ENCODE results near the gene ADCYAP1R1. TPM values are rescaled to one million over a fixed set of nuclear protein-coding genes. Genes with fewer than 3 reads are reported as not detected.
A peak's percentile ranks its signal among the peaks of the same experiment; 100 is the strongest.

The ADCYAP1R1 gene
- total and polyA plus RNA-seq, 2 of the 8 experiments (the other 6 are each of a cell fraction or from before 2014, with no cell fraction given): 14.4 to 14.6 TPM

GRCh38 chr7:31053986-31054385 lies 1.9 kb downstream of the ADCYAP1R1 start:
- 0 out of 2 replicates have a peak, but pooled peaks cover 2% of the 10 kb centered on the region for H3K79me1 ChIP-seq (ENCODE audit: low read depth, low read length)
- FAIRE-seq: no peak
- no peak overlapping the region for H4K8ac ChIP-seq (ENCODE audit: extremely low read depth, insufficient read depth, low read length)
- TF ChIP-seq NRF1 (IDR thresholded peaks at IDR 0.05; ENCODE audit: low read depth, low read length) (no peak), SIN3A (conservative IDR thresholded peaks at IDR 0.05 in 1 of 2, IDR thresholded peaks at IDR 0.05 in 1 of 2; ENCODE audit: low read depth in 1 of 2, low read length in 2 of 2) (no peak), PHF8 (conservative IDR thresholded peaks at IDR 0.05; ENCODE audit: low read depth, low read length) (no peak), TAF7 (optimal IDR thresholded peaks at IDR 0.05; ENCODE audit: borderline replicate concordance, low read depth, low read length) (no peak), CEBPB (IDR thresholded peaks at IDR 0.05; ENCODE audit: low read depth, low read length) (no peak), ATF3 (IDR thresholded peaks at IDR 0.05; ENCODE audit: insufficient read depth, low read depth, low read length) (no peak), SRF (IDR thresholded peaks at IDR 0.05; ENCODE audit: low read depth, low read length) (no peak)
- TF ChIP-seq, protein P1, sequence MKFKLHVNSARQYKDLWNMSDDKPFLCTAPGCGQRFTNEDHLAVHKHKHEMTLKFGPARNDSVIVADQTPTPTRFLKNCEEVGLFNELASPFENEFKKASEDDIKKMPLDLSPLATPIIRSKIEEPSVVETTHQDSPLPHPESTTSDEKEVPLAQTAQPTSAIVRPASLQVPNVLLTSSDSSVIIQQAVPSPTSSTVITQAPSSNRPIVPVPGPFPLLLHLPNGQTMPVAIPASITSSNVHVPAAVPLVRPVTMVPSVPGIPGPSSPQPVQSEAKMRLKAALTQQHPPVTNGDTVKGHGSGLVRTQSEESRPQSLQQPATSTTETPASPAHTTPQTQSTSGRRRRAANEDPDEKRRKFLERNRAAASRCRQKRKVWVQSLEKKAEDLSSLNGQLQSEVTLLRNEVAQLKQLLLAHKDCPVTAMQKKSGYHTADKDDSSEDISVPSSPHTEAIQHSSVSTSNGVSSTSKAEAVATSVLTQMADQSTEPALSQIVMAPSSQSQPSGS (IDR thresholded peaks at IDR 0.05; ENCODE audit: low read length): no peak
- H2AK5ac ChIP-seq (ENCODE audit: low read depth, low read length): no peak overlapping the region
- H4K91ac ChIP-seq (replicated peaks; ENCODE audit: insufficient read length, low read length): no peak overlapping the region
- H3K18ac ChIP-seq (ENCODE audit: extremely low read depth, low read length): no peak overlapping the region; the same call in 1 of the 2 replicates
- no peak overlapping the region for H3K27ac ChIP-seq (ENCODE audit: low read depth, low read length)
- H3K4me3 ChIP-seq (ENCODE audit: extremely low read depth in 1 of 4, insufficient read depth in 2 of 4, low read depth in 3 of 4, low read length in 4 of 4): peak overlapping the region in 1 of 4 experiments; percentile 85; a peak in 1 of 8 replicates
- no peak overlapping the region for H2AFZ ChIP-seq (ENCODE audit: low read length)
- 0 out of 2 replicates have a peak overlapping the region, but pooled peaks have one; percentile 15 for H2BK20ac ChIP-seq (ENCODE audit: low read length)
- peaks cover 14% of the 10 kb centered on the region; the same call in 1 of the 2 replicates for H3K23me2 ChIP-seq (ENCODE audit: low read depth, low read length)
- ChIA-PET POLR2A (ENCODE audit: partially characterized antibody) (interaction anchor here (0.7 to 1.3 kb wide), 2 partner anchors 62 to 116 kb away, joined by 3 read pairs; no protein-coding TSS in a partner anchor), CTCF (ENCODE audit: partially characterized antibody) (interaction anchor here (0.8 to 52.0 kb wide), 9 partner anchors 5 to 124 kb away, joined by 3 to 880 read pairs (median 24); partner anchors contain the start of gene ADCYAP1R1)
- H3K56ac ChIP-seq (replicated peaks; ENCODE audit: insufficient read length, low read depth, low read length): no peak overlapping the region
- peak overlapping the region; percentile 86 to 99; a peak in 2 of 4 replicates for H3K4me2 ChIP-seq (ENCODE audit: insufficient read depth in 1 of 2, low read depth in 2 of 2, low read length in 2 of 2)
- H3K36me3 ChIP-seq (ENCODE audit: control insufficient read depth in 2 of 4, insufficient read depth in 4 of 4, low read length in 3 of 4): no peaks in the 10 kb centered on the region
- H3K79me2 ChIP-seq (ENCODE audit: control insufficient read depth in 1 of 2, insufficient read depth in 2 of 2, low read length in 2 of 2): peaks cover 0 to 3% of the 10 kb centered on the region in 2 experiments; a peak in 1 of 4 replicates
- DNase-seq (ENCODE audit: low read depth in 1 of 2, low spot score in 2 of 2): no peak
- H3K9me3 ChIP-seq (ENCODE audit: insufficient read depth in 2 of 2, low read depth in 1 of 2, low read length in 1 of 2): no peaks in the 10 kb centered on the region
- peaks cover 1 to 17% (median 7%) of the 10 kb centered on the region in 4 experiments for H3K4me1 ChIP-seq (replicated peaks in 1 of 4; ENCODE audit: control insufficient read depth in 3 of 4, insufficient read depth in 4 of 4, low read length in 3 of 4)
- H2BK120ac ChIP-seq (replicated peaks; ENCODE audit: low read depth, low read length): no peak overlapping the region
- no peak overlapping the region for H3K23ac ChIP-seq (ENCODE audit: insufficient read length)
- H2BK12ac ChIP-seq (ENCODE audit: low read depth, low read length): no peak overlapping the region
- no peak overlapping the region for H2BK5ac ChIP-seq (ENCODE audit: low read depth, low read length)
- H3K27me3 ChIP-seq (replicated peaks in 1 of 4; ENCODE audit: control insufficient read depth in 3 of 4, extremely low read depth in 1 of 4, insufficient read depth in 3 of 4, low read length in 3 of 4): peaks cover 3 to 37% (median 25%) of the 10 kb centered on the region in 4 experiments
- no peak overlapping the region for H4K5ac ChIP-seq (ENCODE audit: insufficient read length, low read depth, low read length)
- no peak overlapping the region for H3K14ac ChIP-seq (ENCODE audit: insufficient read length)
- WGBS, 2 experiments (ENCODE audit: extremely low coverage in 1 of 2, insufficient coverage in 1 of 2, insufficient read length in 1 of 2, insufficient replicate concordance in 2 of 2, low coverage in 1 of 2, low lambda C conversion rate in 2 of 2, missing lambda C conversion rate in 1 of 2): 90% methylated on average over 5 of the region's 5 CpGs; no CpG with 5 or more reads in 1 of the 2 experiments
- no peak overlapping the region for H3K4ac ChIP-seq (replicated peaks; ENCODE audit: insufficient read length, low read depth, low read length)
- H2BK15ac ChIP-seq (ENCODE audit: low read length): no peak overlapping the region
- no peak overlapping the region for H3K9ac ChIP-seq (replicated peaks in 1 of 4; ENCODE audit: extremely low read depth in 1 of 4, low read depth in 3 of 4, low read length in 3 of 4)
- H4K20me1 ChIP-seq (replicated peaks in 1 of 2; ENCODE audit: control insufficient read depth in 1 of 2, insufficient read depth in 2 of 2, low read length in 2 of 2): peaks cover 3 to 11% of the 10 kb centered on the region in 2 experiments
